Measurements from ENCODE around the gene FAM83F. TPM values are rescaled to one million over a fixed set of nuclear protein-coding genes. Genes with fewer than 3 reads are reported as not detected.

FAM83F gene
- total RNA-seq, 1 experiment from 2014 or later, result 43.1 TPM

DNA sequence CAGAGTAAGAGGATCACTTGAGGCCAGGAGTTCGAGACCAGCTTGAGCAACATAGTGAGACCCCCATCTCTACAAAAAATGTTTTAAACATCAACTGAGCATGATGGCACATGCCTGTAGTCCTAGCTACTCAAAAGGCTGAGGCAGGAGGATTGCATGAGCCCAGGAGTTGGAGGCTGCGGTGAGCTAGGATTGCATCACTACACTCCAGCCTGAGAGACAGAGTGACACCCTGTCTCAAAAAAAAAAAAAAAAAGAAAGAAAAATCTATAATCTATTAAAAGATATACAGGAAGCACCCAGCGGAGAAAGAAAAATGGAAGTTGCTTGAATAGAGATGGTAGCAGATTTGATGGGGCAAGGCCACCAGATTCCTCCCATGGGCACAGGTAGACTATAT, 61.8 kb downstream of the FAM83F start:
- ChIA-PET CTCF (no interaction called here), POLR2A (interaction anchor here (0.5 kb wide), 1 partner anchor 77 kb away, joined by 10 read pairs; no protein-coding TSS in a partner anchor)
- Mint-ChIP-seq H3K4me3 (no peak overlapping the region), H3K36me3 (no peaks in the 10 kb centered on the region), H3K9me3 (no peaks in the 10 kb centered on the region), H3K4me1 (peaks cover 48% of the 10 kb centered on the region), H3K27ac (no peak overlapping the region), H3K27me3 (ENCODE audit: low read depth) (no peaks in the 10 kb centered on the region)
- TF ChIP-seq PRRX2 (CRISPR knock-in tag; IDR thresholded peaks at IDR 0.05) (no peak), TEAD4 (CRISPR knock-in tag; IDR thresholded peaks at IDR 0.05) (no peak), ZBTB21 (CRISPR knock-in tag; IDR thresholded peaks at IDR 0.05; ENCODE audit: borderline replicate concordance) (no peak), ZNF263 (CRISPR knock-in tag; IDR thresholded peaks at IDR 0.05; ENCODE audit: low read depth) (no peak), SP1 (CRISPR knock-in tag; conservative IDR thresholded peaks at IDR 0.05) (no peak), JUN (CRISPR knock-in tag; IDR thresholded peaks at IDR 0.05) (no peak), ZNF423 (CRISPR knock-in tag; IDR thresholded peaks at IDR 0.05) (no peak), TEAD1 (CRISPR knock-in tag; IDR thresholded peaks at IDR 0.05) (no peak), MYBL2 (CRISPR knock-in tag; IDR thresholded peaks at IDR 0.05) (no peak), JAZF1 (CRISPR knock-in tag; IDR thresholded peaks at IDR 0.05) (no peak), CREB1 (CRISPR knock-in tag; IDR thresholded peaks at IDR 0.05) (no peak), NR3C1 (CRISPR knock-in tag; conservative IDR thresholded peaks at IDR 0.05; ENCODE audit: low read depth) (no peak)
- TF ChIP-seq, protein P1, sequence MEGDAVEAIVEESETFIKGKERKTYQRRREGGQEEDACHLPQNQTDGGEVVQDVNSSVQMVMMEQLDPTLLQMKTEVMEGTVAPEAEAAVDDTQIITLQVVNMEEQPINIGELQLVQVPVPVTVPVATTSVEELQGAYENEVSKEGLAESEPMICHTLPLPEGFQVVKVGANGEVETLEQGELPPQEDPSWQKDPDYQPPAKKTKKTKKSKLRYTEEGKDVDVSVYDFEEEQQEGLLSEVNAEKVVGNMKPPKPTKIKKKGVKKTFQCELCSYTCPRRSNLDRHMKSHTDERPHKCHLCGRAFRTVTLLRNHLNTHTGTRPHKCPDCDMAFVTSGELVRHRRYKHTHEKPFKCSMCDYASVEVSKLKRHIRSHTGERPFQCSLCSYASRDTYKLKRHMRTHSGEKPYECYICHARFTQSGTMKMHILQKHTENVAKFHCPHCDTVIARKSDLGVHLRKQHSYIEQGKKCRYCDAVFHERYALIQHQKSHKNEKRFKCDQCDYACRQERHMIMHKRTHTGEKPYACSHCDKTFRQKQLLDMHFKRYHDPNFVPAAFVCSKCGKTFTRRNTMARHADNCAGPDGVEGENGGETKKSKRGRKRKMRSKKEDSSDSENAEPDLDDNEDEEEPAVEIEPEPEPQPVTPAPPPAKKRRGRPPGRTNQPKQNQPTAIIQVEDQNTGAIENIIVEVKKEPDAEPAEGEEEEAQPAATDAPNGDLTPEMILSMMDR (IDR thresholded peaks at IDR 0.05), result no peak
- TF ChIP-seq, protein P2, sequence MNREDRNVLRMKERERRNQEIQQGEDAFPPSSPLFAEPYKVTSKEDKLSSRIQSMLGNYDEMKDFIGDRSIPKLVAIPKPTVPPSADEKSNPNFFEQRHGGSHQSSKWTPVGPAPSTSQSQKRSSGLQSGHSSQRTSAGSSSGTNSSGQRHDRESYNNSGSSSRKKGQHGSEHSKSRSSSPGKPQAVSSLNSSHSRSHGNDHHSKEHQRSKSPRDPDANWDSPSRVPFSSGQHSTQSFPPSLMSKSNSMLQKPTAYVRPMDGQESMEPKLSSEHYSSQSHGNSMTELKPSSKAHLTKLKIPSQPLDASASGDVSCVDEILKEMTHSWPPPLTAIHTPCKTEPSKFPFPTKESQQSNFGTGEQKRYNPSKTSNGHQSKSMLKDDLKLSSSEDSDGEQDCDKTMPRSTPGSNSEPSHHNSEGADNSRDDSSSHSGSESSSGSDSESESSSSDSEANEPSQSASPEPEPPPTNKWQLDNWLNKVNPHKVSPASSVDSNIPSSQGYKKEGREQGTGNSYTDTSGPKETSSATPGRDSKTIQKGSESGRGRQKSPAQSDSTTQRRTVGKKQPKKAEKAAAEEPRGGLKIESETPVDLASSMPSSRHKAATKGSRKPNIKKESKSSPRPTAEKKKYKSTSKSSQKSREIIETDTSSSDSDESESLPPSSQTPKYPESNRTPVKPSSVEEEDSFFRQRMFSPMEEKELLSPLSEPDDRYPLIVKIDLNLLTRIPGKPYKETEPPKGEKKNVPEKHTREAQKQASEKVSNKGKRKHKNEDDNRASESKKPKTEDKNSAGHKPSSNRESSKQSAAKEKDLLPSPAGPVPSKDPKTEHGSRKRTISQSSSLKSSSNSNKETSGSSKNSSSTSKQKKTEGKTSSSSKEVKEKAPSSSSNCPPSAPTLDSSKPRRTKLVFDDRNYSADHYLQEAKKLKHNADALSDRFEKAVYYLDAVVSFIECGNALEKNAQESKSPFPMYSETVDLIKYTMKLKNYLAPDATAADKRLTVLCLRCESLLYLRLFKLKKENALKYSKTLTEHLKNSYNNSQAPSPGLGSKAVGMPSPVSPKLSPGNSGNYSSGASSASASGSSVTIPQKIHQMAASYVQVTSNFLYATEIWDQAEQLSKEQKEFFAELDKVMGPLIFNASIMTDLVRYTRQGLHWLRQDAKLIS (CRISPR knock-in tag; IDR thresholded peaks at IDR 0.05; ENCODE audit: borderline replicate concordance), result no peak
- TF ChIP-seq, protein P3, sequence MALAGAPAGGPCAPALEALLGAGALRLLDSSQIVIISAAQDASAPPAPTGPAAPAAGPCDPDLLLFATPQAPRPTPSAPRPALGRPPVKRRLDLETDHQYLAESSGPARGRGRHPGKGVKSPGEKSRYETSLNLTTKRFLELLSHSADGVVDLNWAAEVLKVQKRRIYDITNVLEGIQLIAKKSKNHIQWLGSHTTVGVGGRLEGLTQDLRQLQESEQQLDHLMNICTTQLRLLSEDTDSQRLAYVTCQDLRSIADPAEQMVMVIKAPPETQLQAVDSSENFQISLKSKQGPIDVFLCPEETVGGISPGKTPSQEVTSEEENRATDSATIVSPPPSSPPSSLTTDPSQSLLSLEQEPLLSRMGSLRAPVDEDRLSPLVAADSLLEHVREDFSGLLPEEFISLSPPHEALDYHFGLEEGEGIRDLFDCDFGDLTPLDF (CRISPR knock-in tag; IDR thresholded peaks at IDR 0.05), result no peak
- TF ChIP-seq, protein P4, sequence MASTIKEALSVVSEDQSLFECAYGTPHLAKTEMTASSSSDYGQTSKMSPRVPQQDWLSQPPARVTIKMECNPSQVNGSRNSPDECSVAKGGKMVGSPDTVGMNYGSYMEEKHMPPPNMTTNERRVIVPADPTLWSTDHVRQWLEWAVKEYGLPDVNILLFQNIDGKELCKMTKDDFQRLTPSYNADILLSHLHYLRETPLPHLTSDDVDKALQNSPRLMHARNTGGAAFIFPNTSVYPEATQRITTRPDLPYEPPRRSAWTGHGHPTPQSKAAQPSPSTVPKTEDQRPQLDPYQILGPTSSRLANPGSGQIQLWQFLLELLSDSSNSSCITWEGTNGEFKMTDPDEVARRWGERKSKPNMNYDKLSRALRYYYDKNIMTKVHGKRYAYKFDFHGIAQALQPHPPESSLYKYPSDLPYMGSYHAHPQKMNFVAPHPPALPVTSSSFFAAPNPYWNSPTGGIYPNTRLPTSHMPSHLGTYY (CRISPR knock-in tag; IDR thresholded peaks at IDR 0.05), result no peak
- TF ChIP-seq, protein P5, sequence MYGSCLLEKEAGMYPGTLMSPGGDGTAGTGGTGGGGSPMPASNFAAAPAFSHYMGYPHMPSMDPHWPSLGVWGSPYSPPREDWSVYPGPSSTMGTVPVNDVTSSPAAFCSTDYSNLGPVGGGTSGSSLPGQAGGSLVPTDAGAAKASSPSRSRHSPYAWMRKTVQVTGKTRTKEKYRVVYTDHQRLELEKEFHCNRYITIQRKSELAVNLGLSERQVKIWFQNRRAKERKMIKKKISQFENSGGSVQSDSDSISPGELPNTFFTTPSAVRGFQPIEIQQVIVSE (CRISPR knock-in tag; IDR thresholded peaks at IDR 0.05; ENCODE audit: borderline replicate concordance), result no peak
- TF ChIP-seq, protein P6, sequence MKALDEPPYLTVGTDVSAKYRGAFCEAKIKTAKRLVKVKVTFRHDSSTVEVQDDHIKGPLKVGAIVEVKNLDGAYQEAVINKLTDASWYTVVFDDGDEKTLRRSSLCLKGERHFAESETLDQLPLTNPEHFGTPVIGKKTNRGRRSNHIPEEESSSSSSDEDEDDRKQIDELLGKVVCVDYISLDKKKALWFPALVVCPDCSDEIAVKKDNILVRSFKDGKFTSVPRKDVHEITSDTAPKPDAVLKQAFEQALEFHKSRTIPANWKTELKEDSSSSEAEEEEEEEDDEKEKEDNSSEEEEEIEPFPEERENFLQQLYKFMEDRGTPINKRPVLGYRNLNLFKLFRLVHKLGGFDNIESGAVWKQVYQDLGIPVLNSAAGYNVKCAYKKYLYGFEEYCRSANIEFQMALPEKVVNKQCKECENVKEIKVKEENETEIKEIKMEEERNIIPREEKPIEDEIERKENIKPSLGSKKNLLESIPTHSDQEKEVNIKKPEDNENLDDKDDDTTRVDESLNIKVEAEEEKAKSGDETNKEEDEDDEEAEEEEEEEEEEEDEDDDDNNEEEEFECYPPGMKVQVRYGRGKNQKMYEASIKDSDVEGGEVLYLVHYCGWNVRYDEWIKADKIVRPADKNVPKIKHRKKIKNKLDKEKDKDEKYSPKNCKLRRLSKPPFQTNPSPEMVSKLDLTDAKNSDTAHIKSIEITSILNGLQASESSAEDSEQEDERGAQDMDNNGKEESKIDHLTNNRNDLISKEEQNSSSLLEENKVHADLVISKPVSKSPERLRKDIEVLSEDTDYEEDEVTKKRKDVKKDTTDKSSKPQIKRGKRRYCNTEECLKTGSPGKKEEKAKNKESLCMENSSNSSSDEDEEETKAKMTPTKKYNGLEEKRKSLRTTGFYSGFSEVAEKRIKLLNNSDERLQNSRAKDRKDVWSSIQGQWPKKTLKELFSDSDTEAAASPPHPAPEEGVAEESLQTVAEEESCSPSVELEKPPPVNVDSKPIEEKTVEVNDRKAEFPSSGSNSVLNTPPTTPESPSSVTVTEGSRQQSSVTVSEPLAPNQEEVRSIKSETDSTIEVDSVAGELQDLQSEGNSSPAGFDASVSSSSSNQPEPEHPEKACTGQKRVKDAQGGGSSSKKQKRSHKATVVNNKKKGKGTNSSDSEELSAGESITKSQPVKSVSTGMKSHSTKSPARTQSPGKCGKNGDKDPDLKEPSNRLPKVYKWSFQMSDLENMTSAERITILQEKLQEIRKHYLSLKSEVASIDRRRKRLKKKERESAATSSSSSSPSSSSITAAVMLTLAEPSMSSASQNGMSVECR (CRISPR knock-in tag; IDR thresholded peaks at IDR 0.05; ENCODE audit: borderline replicate concordance), result no peak
- TF ChIP-seq, protein P7, sequence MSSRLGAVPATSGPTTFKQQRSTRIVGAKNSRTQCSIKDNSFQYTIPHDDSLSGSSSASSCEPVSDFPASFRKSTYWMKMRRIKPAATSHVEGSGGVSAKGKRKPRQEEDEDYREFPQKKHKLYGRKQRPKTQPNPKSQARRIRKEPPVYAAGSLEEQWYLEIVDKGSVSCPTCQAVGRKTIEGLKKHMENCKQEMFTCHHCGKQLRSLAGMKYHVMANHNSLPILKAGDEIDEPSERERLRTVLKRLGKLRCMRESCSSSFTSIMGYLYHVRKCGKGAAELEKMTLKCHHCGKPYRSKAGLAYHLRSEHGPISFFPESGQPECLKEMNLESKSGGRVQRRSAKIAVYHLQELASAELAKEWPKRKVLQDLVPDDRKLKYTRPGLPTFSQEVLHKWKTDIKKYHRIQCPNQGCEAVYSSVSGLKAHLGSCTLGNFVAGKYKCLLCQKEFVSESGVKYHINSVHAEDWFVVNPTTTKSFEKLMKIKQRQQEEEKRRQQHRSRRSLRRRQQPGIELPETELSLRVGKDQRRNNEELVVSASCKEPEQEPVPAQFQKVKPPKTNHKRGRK (CRISPR knock-in tag; IDR thresholded peaks at IDR 0.05; ENCODE audit: borderline replicate concordance), result no peak
- no peak for ATAC-seq
- DNase-seq (ENCODE audit: low spot score), result no peak

All from WTC11 (cell line).